DMS79 treated with DMSO at 0.1 percent for 48 hours (cell line): Measurements from ENCODE around the gene IL11.
"Not testable (repeated sequence)": the region's sequence is repeated elsewhere in the genome, so short reads cannot be mapped to it uniquely, and the experiment has no call there.

ENCODE experiments used
- DNase-seq: peaks from one replicate; lab custom pipeline; 2025; lab: John Stamatoyannopoulos, UW

Gene IL11

GRCh38 chr19:55370305-55370988, at the start of gene IL11:
Gene IL11, minus strand, starts transcription at chr19:55370463. Its CDS starts 153 bp downstream, at chr19:55370310.
- no peak for DNase-seq

GRCh38 chr19:55419624-55420236, 49.5 kb upstream of the IL11 start:
- DNase-seq, result no peak

- DNase-seq, result no peak
Measured at GRCh38 chr19:55419103-55419502, 48.8 kb upstream of the IL11 start.

- DNase-seq, result peak; percentile 36
Measured at GRCh38 chr19:55418185-55418584, 47.9 kb upstream of the IL11 start.

GRCh38 chr19:55410168-55410567, 39.9 kb upstream of the IL11 start:
- DNase-seq, result no peak

GRCh38 chr19:55409179-55409578, 38.9 kb upstream of the IL11 start:
- DNase-seq, result not testable (repeated sequence)

GRCh38 chr19:55408533-55408872, 38.2 kb upstream of the IL11 start:
- DNase-seq, result no peak

- peak; percentile 98 for DNase-seq
Measured at GRCh38 chr19:55407800-55408532, 37.7 kb upstream of the IL11 start.

- DNase-seq, result not testable (repeated sequence)
Measured at GRCh38 chr19:55407550-55407799, 37.2 kb upstream of the IL11 start, which contains the start of gene UBE2S. Gene UBE2S, minus strand, starts transcription at chr19:55407788. Its CDS starts 199 bp downstream, at chr19:55407589.

GRCh38 chr19:55406826-55407549, 36.7 kb upstream of the IL11 start:
- DNase-seq, result no peak

GRCh38 chr19:55406091-55406825, 36.0 kb upstream of the IL11 start:
- peak; percentile 4 for DNase-seq

- no peak for DNase-seq
Measured at GRCh38 chr19:55405638-55406037, 35.4 kb upstream of the IL11 start.

- no peak for DNase-seq
Measured at GRCh38 chr19:55402509-55402908, 32.2 kb upstream of the IL11 start.

- DNase-seq, result not testable (repeated sequence)
Measured at GRCh38 chr19:55401390-55401789, 31.1 kb upstream of the IL11 start.

GRCh38 chr19:55400281-55401087, 30.2 kb upstream of the IL11 start:
- no peak for DNase-seq

- no peak for DNase-seq
Measured at GRCh38 chr19:55398200-55398925, 28.1 kb upstream of the IL11 start.

- DNase-seq, result no peak
Measured at GRCh38 chr19:55392820-55393761, 22.8 kb upstream of the IL11 start.

- DNase-seq, result no peak
Measured at GRCh38 chr19:55391702-55392615, 21.7 kb upstream of the IL11 start.
